ENCODE results near the gene HNRNPUL1. TPM values are rescaled to one million over a fixed set of nuclear protein-coding genes. Genes with fewer than 3 reads are reported as not detected.

HNRNPUL1 gene
- total RNA-seq, 2 experiments from 2014 or later = 301 to 333 TPM

GRCh38 chr19:41352609-41353465 is 88.7 kb downstream of the HNRNPUL1 start:
- POLR2A ChIA-PET = interaction anchor here (0.7 to 6.9 kb wide), 19 partner anchors 8 to 149 kb away, joined by 3 to 64 read pairs (median 4); partner anchors contain the start of genes B3GNT8, B9D2, CCDC97 and DMAC2
- Mint-ChIP-seq H3K4me1 (peaks cover 56% of the 10 kb centered on the region), H3K27ac (peak overlapping the region; percentile 97), H3K36me3 (peaks cover 26% of the 10 kb centered on the region), H3K27me3 (no peaks in the 10 kb centered on the region), H3K9me3 (peaks cover 4% of the 10 kb centered on the region), H3K4me3 (peak overlapping the region; percentile 97)
- peak; percentile 87 for DNase-seq
- ATAC-seq (ENCODE audit: low read depth) = peak; percentile 19

- H3K9me3 Mint-ChIP-seq = peaks cover 2% of the 10 kb centered on the region
- H3K4me3 Mint-ChIP-seq = peak within 1 kb of the TSS; percentile 97
- DNase-seq (peak; percentile 96), ATAC-seq (ENCODE audit: low read depth) (peak; percentile 46)
- H3K36me3 Mint-ChIP-seq = peaks cover 20% of the 10 kb centered on the region
- POLR2A ChIA-PET = interaction anchor here (0.7 to 6.9 kb wide), 10 partner anchors 11 to 91 kb away, joined by 3 to 64 read pairs (median 7); partner anchors contain the start of genes B9D2 and DMAC2
- peak within 1 kb of the TSS; percentile 97 for H3K27ac Mint-ChIP-seq
- H3K4me1 Mint-ChIP-seq = peaks cover 59% of the 10 kb centered on the region
- no peaks in the 10 kb centered on the region for H3K27me3 Mint-ChIP-seq
These were observed 89.5 kb downstream of the HNRNPUL1 start, which contains the start of gene TGFB1 for GRCh38 chr19:41353466-41354342. Gene TGFB1 (minus strand): TSS chr19:41353922. CDS start chr19:41353044, 878 bp downstream.

- Mint-ChIP-seq H3K9me3 (no peaks in the 10 kb centered on the region), H3K36me3 (peaks cover 14% of the 10 kb centered on the region), H3K4me3 (peak overlapping the region; percentile 86), H3K27ac (peak overlapping the region; percentile 95), H3K27me3 (no peaks in the 10 kb centered on the region), H3K4me1 (peaks cover 52% of the 10 kb centered on the region)
- ATAC-seq (ENCODE audit: low read depth) (no peak), DNase-seq (no peak)
- POLR2A ChIA-PET = interaction anchor here (1.1 to 6.9 kb wide), 4 partner anchors 10 to 221 kb away, joined by 4 to 64 read pairs (median 18); partner anchors contain the start of genes B9D2 and CEACAM21
These were observed 90.3 kb downstream of the HNRNPUL1 start for GRCh38 chr19:41354343-41354953.

DNA sequence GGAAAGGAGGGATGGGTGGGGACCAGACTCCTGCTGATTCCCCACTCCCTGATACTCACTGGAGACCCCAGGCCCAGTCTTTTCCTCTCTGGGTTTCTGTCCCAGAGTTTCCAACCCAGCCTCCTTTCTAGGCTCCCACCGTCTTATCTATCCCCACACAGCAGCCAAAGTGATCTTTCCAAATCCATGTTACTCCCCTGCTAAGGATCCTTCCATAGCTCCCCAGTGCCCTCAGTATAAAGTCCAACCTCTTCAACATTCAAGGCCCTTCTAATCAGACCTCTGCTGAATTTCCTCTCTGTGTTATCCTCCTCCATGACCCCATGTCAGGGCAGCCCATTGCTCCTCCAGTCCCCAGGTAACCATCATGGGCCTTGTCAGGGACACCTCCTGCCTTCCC is 90.9 kb downstream of the HNRNPUL1 start:
- H3K9me3 Mint-ChIP-seq = no peaks in the 10 kb centered on the region
- H3K4me3 Mint-ChIP-seq = peak overlapping the region; percentile 90
- no peak for DNase-seq
- POLR2A ChIA-PET = interaction anchor here (0.6 to 6.9 kb wide), 10 partner anchors 10 to 221 kb away, joined by 3 to 64 read pairs (median 4); partner anchors contain the start of genes B9D2, CCDC97 and CEACAM21
- ATAC-seq (ENCODE audit: low read depth) = no peak
- H3K36me3 Mint-ChIP-seq = peaks cover 13% of the 10 kb centered on the region
- peak overlapping the region; percentile 100 for H3K27ac Mint-ChIP-seq
- peaks cover 50% of the 10 kb centered on the region for H3K4me1 Mint-ChIP-seq
- no peaks in the 10 kb centered on the region for H3K27me3 Mint-ChIP-seq

DNA sequence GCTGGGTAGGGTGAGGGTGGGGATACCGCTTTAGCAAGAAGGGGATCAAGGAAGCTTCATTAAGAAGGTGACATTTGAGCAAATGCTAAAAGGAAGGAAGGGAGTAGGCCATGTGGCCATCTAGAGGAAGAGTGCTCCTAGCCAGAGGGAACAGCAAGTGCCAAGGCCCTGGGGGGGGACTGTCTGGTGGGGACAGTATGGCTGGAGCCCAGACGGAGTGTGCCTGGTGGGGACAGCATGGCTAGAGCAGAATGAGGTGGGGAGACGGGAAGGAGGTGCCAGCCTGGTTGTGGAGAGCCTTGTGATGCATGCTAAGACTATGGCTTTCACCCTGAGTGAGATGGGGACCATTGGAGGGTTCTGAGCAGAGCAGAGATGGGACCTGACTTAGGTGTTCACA is 91.6 kb downstream of the HNRNPUL1 start:
- ATAC-seq (ENCODE audit: low read depth) = no peak
- peaks cover 12% of the 10 kb centered on the region for H3K36me3 Mint-ChIP-seq
- POLR2A ChIA-PET = interaction anchor here (0.6 to 6.9 kb wide), 11 partner anchors 9 to 220 kb away, joined by 3 to 64 read pairs (median 4); partner anchors contain the start of genes B9D2, CCDC97 and CEACAM21
- peak; percentile 49 for DNase-seq
- no peaks in the 10 kb centered on the region for H3K27me3 Mint-ChIP-seq
- H3K4me1 Mint-ChIP-seq = peaks cover 49% of the 10 kb centered on the region
- H3K9me3 Mint-ChIP-seq = no peaks in the 10 kb centered on the region
- H3K27ac Mint-ChIP-seq = peak overlapping the region; percentile 100
- peak overlapping the region; percentile 90 for H3K4me3 Mint-ChIP-seq

GRCh38 chr19:41356984-41357739 is 93.0 kb downstream of the HNRNPUL1 start:
- H3K4me3 Mint-ChIP-seq = peak overlapping the region; percentile 90
- H3K9me3 Mint-ChIP-seq = no peaks in the 10 kb centered on the region
- POLR2A ChIA-PET = interaction anchor here (0.6 to 6.9 kb wide), 10 partner anchors 8 to 409 kb away, joined by 3 to 64 read pairs (median 3); partner anchors contain the start of gene B9D2
- H3K36me3 Mint-ChIP-seq = peaks cover 6% of the 10 kb centered on the region
- DNase-seq = peak; percentile 54
- peak; percentile 22 for ATAC-seq (ENCODE audit: low read depth)
- H3K27me3 Mint-ChIP-seq = no peaks in the 10 kb centered on the region
- H3K27ac Mint-ChIP-seq = peak overlapping the region; percentile 100
- H3K4me1 Mint-ChIP-seq = peaks cover 47% of the 10 kb centered on the region

Other genes starting within 250 kb of the HNRNPUL1 start
- not detected for gene CYP2A13, start 175.9 kb upstream of the HNRNPUL1 start, total RNA-seq
- gene CYP2F1, start 149.9 kb upstream of the HNRNPUL1 start, total RNA-seq = not detected
- 1 to 10 TPM; 1.1 to 1.2 TPM for gene CYP2S1, start 71.2 kb upstream of the HNRNPUL1 start, total RNA-seq
- under 1 TPM; 0.11 to 0.17 TPM for gene AXL, start 45.1 kb upstream of the HNRNPUL1 start, total RNA-seq
- 10 to 100 TPM; 37.8 to 40.8 TPM for gene CCDC97, start 45.8 kb downstream of the HNRNPUL1 start, total RNA-seq
- gene TGFB1, start 89.5 kb downstream of the HNRNPUL1 start, total RNA-seq = 100 to 1,000 TPM; 172 to 179 TPM
- gene B9D2, start 99.8 kb downstream of the HNRNPUL1 start, total RNA-seq = 10 to 100 TPM; 11.5 to 13.0 TPM
- gene TMEM91, start 112.2 kb downstream of the HNRNPUL1 start, total RNA-seq = 10 to 100 TPM; 11.4 to 13.0 TPM
- gene EXOSC5, start 133.0 kb downstream of the HNRNPUL1 start, total RNA-seq = 10 to 100 TPM; 20.9 to 25.9 TPM
- gene BCKDHA, start 133.4 kb downstream of the HNRNPUL1 start, total RNA-seq = 10 to 100 TPM; 23.8 to 26.9 TPM
- gene B3GNT8, start 163.0 kb downstream of the HNRNPUL1 start, total RNA-seq = 1 to 10 TPM; 2.0 to 2.2 TPM
- gene DMAC2, start 175.5 kb downstream of the HNRNPUL1 start, total RNA-seq = 10 to 100 TPM; 41.3 to 42.6 TPM
- not detected for gene ERICH4, start 178.8 kb downstream of the HNRNPUL1 start, total RNA-seq

Data from activated naive CD8-positive, alpha-beta T cell treated with anti-CD3 and anti-CD28 coated beads, Interleukin-2, amount 10 ng/mL, durations not matched to agents 7 days and 5 days (primary cell).